ENCODE data around the gene RSPO1.

RSPO1 gene

GRCh38 chr1:37633040-37633937 lies 1.4 kb downstream of the RSPO1 start:
- no peaks in the 10 kb centered on the region for H3K4me1 ChIP-seq (ENCODE audit: control insufficient read depth, insufficient read depth, low read length)
- no peak overlapping the region for H3K4me3 ChIP-seq (ENCODE audit: low read length)
- H3K9me3 ChIP-seq (ENCODE audit: control insufficient read depth, low read length), result no peaks in the 10 kb centered on the region
- no peak for DNase-seq (ENCODE audit: low read depth)
- H3K27me3 ChIP-seq (replicated peaks; ENCODE audit: control insufficient read depth, insufficient read depth, low read length), result peaks cover 82% of the 10 kb centered on the region
- no peaks in the 10 kb centered on the region for H3K36me3 ChIP-seq (ENCODE audit: control insufficient read depth, insufficient read depth, low read length, severe bottlenecking)
- H3K9ac ChIP-seq (ENCODE audit: low read length), result no peak overlapping the region

- no peaks in the 10 kb centered on the region for H3K4me1 ChIP-seq (ENCODE audit: control insufficient read depth, insufficient read depth, low read length)
- H3K9me3 ChIP-seq (ENCODE audit: control insufficient read depth, low read length), result no peaks in the 10 kb centered on the region
- H3K4me3 ChIP-seq (ENCODE audit: low read length), result no peak overlapping the region
- no peak for DNase-seq (ENCODE audit: low read depth)
- no peaks in the 10 kb centered on the region for H3K36me3 ChIP-seq (ENCODE audit: control insufficient read depth, insufficient read depth, low read length, severe bottlenecking)
- no peak overlapping the region for H3K9ac ChIP-seq (ENCODE audit: low read length)
- peaks cover 90% of the 10 kb centered on the region for H3K27me3 ChIP-seq (replicated peaks; ENCODE audit: control insufficient read depth, insufficient read depth, low read length)
Measured at GRCh38 chr1:37631036-37631435, 3.7 kb downstream of the RSPO1 start.

DNA sequence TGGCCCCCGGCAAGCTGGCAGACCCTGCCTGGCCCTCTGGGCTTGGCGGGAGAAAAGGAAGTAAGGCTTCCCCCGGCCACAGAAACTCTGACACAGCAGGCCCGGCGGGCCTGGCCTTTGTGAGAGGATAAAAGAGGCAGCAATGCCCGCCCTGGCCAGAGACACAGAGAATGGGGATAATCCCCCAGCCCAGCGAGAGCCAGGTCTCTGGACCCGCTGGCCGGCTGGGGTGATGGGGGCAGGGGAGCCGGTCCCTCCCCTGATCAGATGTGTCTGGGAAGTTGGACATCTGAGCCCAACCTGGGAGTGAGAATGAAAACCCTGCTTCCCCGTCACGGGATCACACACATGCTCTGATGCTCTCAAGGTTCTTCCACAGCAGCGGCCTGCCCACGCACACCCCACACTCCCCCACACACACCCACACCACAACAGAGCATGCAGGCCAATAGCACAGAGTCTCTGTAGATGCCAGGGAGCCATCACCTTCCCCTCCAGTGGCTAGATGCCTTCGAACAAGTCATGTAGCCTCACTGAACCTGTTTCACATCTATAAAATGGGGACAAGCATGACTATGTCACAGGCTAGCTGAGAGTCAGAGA lies 4.2 kb downstream of the RSPO1 start:
- Histone ChIP-seq H3K36me3 (ENCODE audit: control insufficient read depth, insufficient read depth, low read length, severe bottlenecking) (no peaks in the 10 kb centered on the region), H3K9ac (ENCODE audit: low read length) (no peak overlapping the region), H3K4me3 (ENCODE audit: low read length) (no peak overlapping the region), H3K27me3 (replicated peaks; ENCODE audit: control insufficient read depth, insufficient read depth, low read length) (peaks cover 88% of the 10 kb centered on the region), H3K9me3 (ENCODE audit: control insufficient read depth, low read length) (no peaks in the 10 kb centered on the region), H3K4me1 (ENCODE audit: control insufficient read depth, insufficient read depth, low read length) (no peaks in the 10 kb centered on the region)
- DNase-seq (ENCODE audit: low read depth), result no peak

DNA sequence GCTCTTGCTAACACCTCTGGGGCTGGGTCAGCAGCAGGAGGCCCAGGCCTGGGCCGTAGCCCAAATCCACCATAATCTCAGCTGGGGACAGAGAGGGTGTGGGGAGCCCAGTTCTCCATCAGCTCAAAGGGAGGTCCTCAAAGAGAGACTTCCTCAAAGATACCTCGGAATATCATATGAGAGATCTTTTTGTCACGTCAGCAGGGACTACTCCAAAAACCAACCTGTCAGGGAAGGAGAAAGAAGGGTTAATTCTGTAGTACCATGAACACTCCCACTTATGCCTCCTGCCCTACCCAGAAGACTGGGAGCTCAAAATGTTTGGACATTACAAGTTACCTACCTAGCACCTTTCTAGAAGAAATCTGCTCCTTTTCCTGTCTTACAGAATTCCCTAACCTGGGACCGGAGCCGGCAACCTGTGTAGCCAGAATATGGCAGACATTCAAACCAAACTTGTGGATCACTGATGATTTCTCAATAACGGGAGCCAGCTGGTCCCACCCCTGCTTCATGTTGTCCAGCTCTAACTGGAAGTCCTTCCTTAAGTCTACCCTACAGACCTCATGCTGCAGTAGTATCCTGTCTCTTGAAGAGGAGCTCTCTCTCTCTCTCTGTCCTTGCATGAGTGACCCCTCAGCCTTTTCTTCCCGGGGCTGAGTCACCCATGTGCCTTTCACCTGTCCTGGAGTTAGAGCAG lies 4.8 kb downstream of the RSPO1 start:
- no peak overlapping the region for H3K9ac ChIP-seq (ENCODE audit: low read length)
- peaks cover 86% of the 10 kb centered on the region for H3K27me3 ChIP-seq (replicated peaks; ENCODE audit: control insufficient read depth, insufficient read depth, low read length)
- DNase-seq (ENCODE audit: low read depth), result no peak
- H3K36me3 ChIP-seq (ENCODE audit: control insufficient read depth, insufficient read depth, low read length, severe bottlenecking), result no peaks in the 10 kb centered on the region
- no peaks in the 10 kb centered on the region for H3K4me1 ChIP-seq (ENCODE audit: control insufficient read depth, insufficient read depth, low read length)
- H3K9me3 ChIP-seq (ENCODE audit: control insufficient read depth, low read length), result no peaks in the 10 kb centered on the region
- H3K4me3 ChIP-seq (ENCODE audit: low read length), result no peak overlapping the region

- Histone ChIP-seq H3K9me3 (ENCODE audit: control insufficient read depth, low read length) (no peaks in the 10 kb centered on the region), H3K4me1 (ENCODE audit: control insufficient read depth, insufficient read depth, low read length) (no peaks in the 10 kb centered on the region), H3K4me3 (ENCODE audit: low read length) (no peak overlapping the region), H3K27me3 (replicated peaks; ENCODE audit: control insufficient read depth, insufficient read depth, low read length) (peaks cover 91% of the 10 kb centered on the region), H3K9ac (ENCODE audit: low read length) (no peak overlapping the region), H3K36me3 (ENCODE audit: control insufficient read depth, insufficient read depth, low read length, severe bottlenecking) (no peaks in the 10 kb centered on the region)
- DNase-seq (ENCODE audit: low read depth), result no peak
Measured at GRCh38 chr1:37629008-37629407, 5.7 kb downstream of the RSPO1 start.

GRCh38 chr1:37628026-37628556 lies 6.6 kb downstream of the RSPO1 start:
- H3K4me1 ChIP-seq (ENCODE audit: control insufficient read depth, insufficient read depth, low read length), result no peaks in the 10 kb centered on the region
- no peak overlapping the region for H3K4me3 ChIP-seq (ENCODE audit: low read length)
- DNase-seq (ENCODE audit: low read depth), result no peak
- H3K27me3 ChIP-seq (replicated peaks; ENCODE audit: control insufficient read depth, insufficient read depth, low read length), result peaks cover 87% of the 10 kb centered on the region
- H3K36me3 ChIP-seq (ENCODE audit: control insufficient read depth, insufficient read depth, low read length, severe bottlenecking), result no peaks in the 10 kb centered on the region
- no peaks in the 10 kb centered on the region for H3K9me3 ChIP-seq (ENCODE audit: control insufficient read depth, low read length)
- no peak overlapping the region for H3K9ac ChIP-seq (ENCODE audit: low read length)

GRCh38 chr1:37622131-37622530 lies 12.6 kb downstream of the RSPO1 start:
- Histone ChIP-seq H3K4me3 (ENCODE audit: low read length) (no peak overlapping the region), H3K36me3 (ENCODE audit: control insufficient read depth, insufficient read depth, low read length, severe bottlenecking) (no peaks in the 10 kb centered on the region), H3K4me1 (ENCODE audit: control insufficient read depth, insufficient read depth, low read length) (no peaks in the 10 kb centered on the region), H3K27me3 (replicated peaks; ENCODE audit: control insufficient read depth, insufficient read depth, low read length) (peaks cover 60% of the 10 kb centered on the region), H3K9me3 (ENCODE audit: control insufficient read depth, low read length) (no peaks in the 10 kb centered on the region), H3K9ac (ENCODE audit: low read length) (no peak overlapping the region)
- DNase-seq (ENCODE audit: low read depth), result no peak

DNA sequence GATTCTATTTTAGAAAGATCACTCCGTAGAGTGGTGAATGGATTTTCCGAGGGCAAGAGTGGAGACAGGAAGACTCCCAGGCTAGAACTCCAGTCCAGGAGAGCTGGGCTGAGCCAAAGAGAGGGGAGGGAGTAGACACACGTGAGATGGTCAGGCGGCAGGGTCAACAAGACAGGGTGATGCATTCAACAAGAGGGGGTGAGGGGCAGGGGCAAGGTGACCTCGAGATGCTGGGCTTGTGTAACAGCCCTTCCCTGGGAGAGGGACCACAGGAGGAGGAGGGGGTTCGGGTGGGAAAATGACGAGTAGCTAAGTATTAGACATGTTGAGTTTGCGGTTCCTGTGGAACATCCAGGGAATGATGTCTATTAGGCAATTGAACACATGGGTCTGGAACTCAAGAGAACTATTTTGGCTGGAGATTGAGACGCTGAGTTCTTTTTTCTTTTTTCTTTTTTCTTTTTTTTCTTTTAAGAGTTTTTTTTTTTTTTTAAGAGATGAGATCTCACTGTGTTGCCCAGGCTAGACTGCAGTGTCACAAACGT lies 13.3 kb downstream of the RSPO1 start:
- Histone ChIP-seq H3K4me3 (ENCODE audit: low read length) (no peak overlapping the region), H3K4me1 (ENCODE audit: control insufficient read depth, insufficient read depth, low read length) (no peaks in the 10 kb centered on the region), H3K9me3 (ENCODE audit: control insufficient read depth, low read length) (no peaks in the 10 kb centered on the region), H3K36me3 (ENCODE audit: control insufficient read depth, insufficient read depth, low read length, severe bottlenecking) (no peaks in the 10 kb centered on the region), H3K27me3 (replicated peaks; ENCODE audit: control insufficient read depth, insufficient read depth, low read length) (peaks cover 60% of the 10 kb centered on the region), H3K9ac (ENCODE audit: low read length) (no peak overlapping the region)
- DNase-seq (ENCODE audit: low read depth), result no peak

GRCh38 chr1:37620707-37621106 lies 14.0 kb downstream of the RSPO1 start:
- no peak for DNase-seq (ENCODE audit: low read depth)
- Histone ChIP-seq H3K27me3 (replicated peaks; ENCODE audit: control insufficient read depth, insufficient read depth, low read length) (peaks cover 62% of the 10 kb centered on the region), H3K9me3 (ENCODE audit: control insufficient read depth, low read length) (no peaks in the 10 kb centered on the region), H3K4me1 (ENCODE audit: control insufficient read depth, insufficient read depth, low read length) (no peaks in the 10 kb centered on the region), H3K4me3 (ENCODE audit: low read length) (no peak overlapping the region), H3K9ac (ENCODE audit: low read length) (no peak overlapping the region), H3K36me3 (ENCODE audit: control insufficient read depth, insufficient read depth, low read length, severe bottlenecking) (no peaks in the 10 kb centered on the region)

- no peak overlapping the region for H3K9ac ChIP-seq (ENCODE audit: low read length)
- H3K27me3 ChIP-seq (replicated peaks; ENCODE audit: control insufficient read depth, insufficient read depth, low read length), result peaks cover 70% of the 10 kb centered on the region
- no peaks in the 10 kb centered on the region for H3K9me3 ChIP-seq (ENCODE audit: control insufficient read depth, low read length)
- H3K4me1 ChIP-seq (ENCODE audit: control insufficient read depth, insufficient read depth, low read length), result no peaks in the 10 kb centered on the region
- H3K4me3 ChIP-seq (ENCODE audit: low read length), result no peak overlapping the region
- no peaks in the 10 kb centered on the region for H3K36me3 ChIP-seq (ENCODE audit: control insufficient read depth, insufficient read depth, low read length, severe bottlenecking)
- no peak for DNase-seq (ENCODE audit: low read depth)
Measured at GRCh38 chr1:37616330-37616729, 18.4 kb downstream of the RSPO1 start.

GRCh38 chr1:37614105-37614504 lies 20.6 kb downstream of the RSPO1 start:
- Histone ChIP-seq H3K9ac (ENCODE audit: low read length) (no peak overlapping the region), H3K9me3 (ENCODE audit: control insufficient read depth, low read length) (no peaks in the 10 kb centered on the region), H3K4me1 (ENCODE audit: control insufficient read depth, insufficient read depth, low read length) (no peaks in the 10 kb centered on the region), H3K4me3 (ENCODE audit: low read length) (no peak overlapping the region), H3K36me3 (ENCODE audit: control insufficient read depth, insufficient read depth, low read length, severe bottlenecking) (no peaks in the 10 kb centered on the region), H3K27me3 (replicated peaks; ENCODE audit: control insufficient read depth, insufficient read depth, low read length) (peaks cover 62% of the 10 kb centered on the region)
- no peak for DNase-seq (ENCODE audit: low read depth)

Data from adipocyte (in vitro differentiated cells).